BE2C (cell line): ENCODE data around the gene SERPINA6.
"Not testable (repeated sequence)": the region's sequence is repeated elsewhere in the genome, so short reads cannot be mapped to it uniquely, and the experiment has no call there.

Source experiments
- DNase-seq: peaks from one replicate; pipeline ENCODE4 v3.0.0-alpha.2; 2020
- H3K27me3 ChIP-seq: fragments of 250-450 bp; sonication (Bioruptor Pico); 2 replicates; pipeline ENCODE4 v1.5.1; 2020; ENCODE audit warnings: mild to moderate bottlenecking
- H3K36me3 ChIP-seq: fragments of 250-450 bp; sonication (Bioruptor Pico); 2 replicates; pipeline ENCODE4 v1.5.1; 2020; ENCODE audit warnings: mild to moderate bottlenecking
- H3K4me1 ChIP-seq: fragments of 250-450 bp; sonication (Bioruptor Pico); 2 replicates; pipeline ENCODE4 v1.5.1; 2020
- H3K4me3 ChIP-seq: 2 replicates; pipeline ENCODE4 v1.5.1; 2011; ENCODE audit warnings: low read depth, low read length
- H3K9me3 ChIP-seq: fragments of 250-450 bp; sonication (Bioruptor Pico); 2 replicates; pipeline ENCODE4 v1.5.1; 2020
- CTCF ChIP-seq: IDR thresholded peaks from 2 replicates; pipeline ENCODE4 v1.5.1; 2012; ENCODE audit warnings: mild to moderate bottlenecking, low read depth, low read length

SERPINA6 gene

DNA sequence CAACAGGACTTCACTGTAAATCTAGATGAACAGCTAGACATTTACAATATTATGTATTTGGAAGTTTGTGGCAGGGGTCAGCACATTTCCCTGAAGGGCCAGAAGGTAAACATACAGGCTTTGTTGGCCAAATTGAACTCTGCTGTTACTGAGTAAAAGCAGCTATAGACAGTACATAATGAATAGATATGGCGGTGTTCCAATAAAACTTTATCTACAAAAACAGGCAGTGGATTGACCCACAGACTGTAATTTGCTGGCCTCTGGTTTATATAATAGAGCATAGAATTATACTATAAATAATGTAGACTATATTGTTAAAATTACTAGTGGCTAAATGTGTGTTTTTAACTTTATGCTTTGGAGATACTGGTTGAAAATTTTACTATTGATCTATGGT, 55.8 kb downstream of the SERPINA6 start:
- Histone ChIP-seq H3K27me3 (no peaks in the 10 kb centered on the region), H3K36me3 (no peaks in the 10 kb centered on the region), H3K4me1 (no peaks in the 10 kb centered on the region), H3K4me3 (no peak overlapping the region), H3K9me3 (no peaks in the 10 kb centered on the region)
- TF ChIP-seq CTCF, result no peak
- no peak for DNase-seq

DNA sequence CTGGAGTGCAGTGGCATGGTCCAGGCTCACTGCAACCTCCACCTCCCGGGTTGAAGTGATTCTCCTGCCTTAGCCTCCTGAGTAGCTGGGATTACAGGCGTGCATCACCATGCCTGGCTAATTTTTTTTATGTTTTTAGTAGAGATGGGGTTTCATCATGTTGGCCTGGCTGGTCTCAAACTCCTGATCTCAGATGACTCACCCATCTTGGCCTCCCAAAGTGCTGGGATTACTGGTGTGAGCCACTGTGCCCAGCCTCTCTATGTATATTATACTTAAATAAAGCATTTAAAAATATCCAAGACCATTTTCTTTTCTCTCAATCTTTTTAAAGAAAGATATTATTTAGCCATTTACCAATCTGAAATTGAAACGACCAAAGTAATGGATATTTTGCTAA, 58.9 kb downstream of the SERPINA6 start:
- DNase-seq, H3K4me3 ChIP-seq, H3K9me3 ChIP-seq, H3K36me3 ChIP-seq, H3K4me1 ChIP-seq, H3K27me3 ChIP-seq: not testable (repeated sequence)
